HG03354 (cell line): ENCODE measurements around the gene PPP1R13B.
A peak's percentile ranks its signal among the peaks of the same experiment; 100 is the strongest.

Experiments used
- ATAC-seq: cut with Tn5 transposase; IDR thresholded peaks from one replicate; pipeline ENCODE4 v1.9.1; 2021; ENCODE audit warnings: mild to moderate bottlenecking; ENCODE audit not compliant: unreplicated experiment, poor library complexity, severe bottlenecking

The PPP1R13B gene

DNA sequence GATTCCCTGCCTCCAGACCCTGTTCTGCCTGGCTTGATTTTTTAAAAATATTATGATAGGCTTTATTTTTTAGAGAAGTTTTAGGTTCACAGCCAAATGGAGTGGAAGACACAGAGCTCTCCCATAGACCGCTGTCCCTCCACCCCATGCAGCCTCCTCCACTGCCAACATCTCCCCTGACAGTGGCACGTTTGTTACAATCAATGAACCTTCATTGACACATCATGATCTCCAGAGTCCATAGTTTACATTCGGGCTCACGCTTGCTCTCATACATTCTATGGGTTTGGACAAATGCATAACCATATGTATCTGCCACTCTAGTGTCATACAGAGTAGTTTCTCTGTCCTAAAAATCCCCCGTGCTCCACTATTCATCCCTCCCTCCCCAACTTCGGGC, 15.9 kb upstream of the PPP1R13B start:
- ATAC-seq = no peak

- no peak for ATAC-seq
These were observed 15.0 kb upstream of the PPP1R13B start for GRCh38 chr14:103862393-103862782.

DNA sequence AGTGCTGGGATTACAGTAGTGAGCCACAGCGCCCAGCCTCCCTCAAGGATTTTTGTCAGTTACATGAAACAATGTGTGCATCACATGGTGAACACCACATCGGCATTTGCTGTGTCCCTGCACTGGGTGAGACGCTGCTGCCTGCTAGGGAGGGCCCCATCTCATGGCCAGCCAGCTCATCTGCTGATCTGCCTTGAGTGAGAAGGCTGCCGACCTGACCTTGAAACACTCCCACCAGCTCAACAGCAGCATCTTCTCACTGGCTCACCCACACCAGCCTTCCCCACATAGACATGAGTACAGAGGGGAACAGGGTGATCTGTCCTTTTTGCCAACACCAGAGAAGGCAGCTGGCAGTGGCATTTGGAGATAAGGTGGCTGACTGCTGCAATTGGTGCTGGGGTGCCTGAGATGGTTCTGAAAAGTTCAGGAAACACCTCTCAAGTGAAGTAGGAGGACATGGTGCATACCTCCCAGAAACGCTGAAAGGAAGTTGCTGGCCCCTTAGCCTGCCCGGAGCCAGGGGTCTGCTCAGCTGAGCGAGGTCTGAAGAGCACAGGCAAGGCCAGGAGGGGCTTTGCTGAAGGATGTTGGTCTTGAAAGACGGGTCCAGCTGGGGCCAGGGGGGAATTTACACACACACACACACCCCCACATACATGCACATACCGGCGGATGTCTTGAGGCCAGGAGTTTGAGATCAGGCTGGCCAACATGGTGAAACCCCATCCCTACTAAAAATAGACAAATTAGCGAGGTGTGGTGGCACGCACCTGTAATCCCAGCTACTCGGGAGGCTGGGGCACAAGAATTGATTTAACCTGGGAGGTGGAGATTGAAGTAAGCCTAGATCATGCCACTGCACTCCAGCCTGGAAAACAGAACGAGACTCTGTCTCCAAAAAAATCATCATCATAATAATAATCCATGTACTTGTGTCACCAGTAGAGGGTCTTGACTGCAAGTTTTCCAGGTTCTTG, 14.3 kb upstream of the PPP1R13B start:
- ATAC-seq = no peak

DNA sequence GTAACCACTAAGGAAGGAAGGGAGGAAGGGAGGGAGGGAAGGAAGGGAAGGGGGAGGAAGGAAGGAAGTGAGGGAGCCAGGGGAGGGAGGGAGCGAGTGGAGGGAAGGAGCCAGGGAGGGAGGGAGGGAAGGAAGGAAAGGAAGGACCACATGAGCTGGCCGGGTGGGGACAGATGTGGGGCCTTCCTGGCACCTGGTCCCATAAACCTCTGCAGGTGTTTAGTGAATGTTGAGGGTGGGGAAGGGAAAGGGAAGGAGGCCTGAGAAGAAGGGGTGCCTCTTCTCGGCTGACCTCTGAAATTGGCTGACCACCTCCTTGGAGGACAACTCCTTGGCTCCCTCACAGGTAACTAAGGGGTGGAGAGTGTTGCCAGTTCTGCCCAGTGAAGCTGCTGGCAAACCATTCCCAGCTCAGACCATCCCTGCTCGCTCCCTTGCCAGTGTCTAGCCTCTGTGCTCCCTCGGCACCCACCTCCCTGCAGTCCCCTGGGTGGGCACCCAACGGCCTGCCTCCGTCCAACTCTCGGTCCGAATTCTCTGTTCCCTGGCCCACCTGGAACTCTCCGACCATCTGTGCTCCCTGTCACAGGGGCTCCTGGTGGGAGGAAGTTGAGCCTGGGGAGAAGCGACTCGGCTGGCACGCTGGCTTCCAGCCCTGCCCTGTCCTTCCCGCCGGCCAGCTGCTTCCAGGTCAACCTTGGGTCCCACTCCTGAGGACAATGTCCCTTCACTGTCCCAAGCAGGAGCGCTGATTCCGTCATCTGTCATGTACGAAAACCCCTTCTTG, 12.2 kb upstream of the PPP1R13B start:
- no peak for ATAC-seq

DNA sequence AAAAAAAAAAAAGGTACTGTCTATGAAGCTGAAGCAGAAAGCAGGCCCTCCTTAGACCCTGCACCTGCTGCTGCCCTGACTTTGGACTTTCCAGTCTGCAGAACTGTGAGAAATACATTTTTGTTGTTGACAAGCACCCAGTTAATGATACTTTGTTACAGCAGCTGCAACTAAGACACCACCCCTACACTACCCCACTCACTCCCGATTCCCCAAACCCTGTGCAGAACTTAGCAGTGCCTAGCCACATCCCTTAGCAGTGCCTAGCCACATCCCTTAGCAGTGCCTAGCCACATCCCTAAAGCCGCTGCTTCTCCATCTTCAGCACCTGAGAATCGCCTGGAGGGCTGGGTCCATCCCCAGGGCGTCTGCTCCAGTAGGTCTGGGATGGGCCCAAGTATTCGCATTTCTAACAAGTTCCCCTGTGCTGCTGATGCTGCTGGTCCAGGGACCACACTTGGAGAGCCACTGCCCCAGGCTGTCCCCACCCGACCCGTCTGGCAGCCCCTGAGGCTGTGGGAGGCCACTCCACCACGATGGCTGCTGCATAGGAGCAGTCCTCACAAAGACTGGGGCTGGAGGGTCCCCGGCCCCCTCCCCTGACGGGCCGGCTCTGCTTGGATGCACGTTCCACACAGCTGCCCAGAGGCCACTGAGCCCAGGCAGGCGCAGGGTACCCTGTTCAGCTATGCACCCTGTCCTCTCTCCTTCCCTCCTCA, 10.8 kb upstream of the PPP1R13B start:
- ATAC-seq = no peak

GRCh38 chr14:103857256-103857655, 9.9 kb upstream of the PPP1R13B start:
- ATAC-seq = no peak

GRCh38 chr14:103856607-103857006, 9.2 kb upstream of the PPP1R13B start:
- no peak for ATAC-seq

GRCh38 chr14:103856105-103856504, 8.7 kb upstream of the PPP1R13B start:
- ATAC-seq = no peak

- no peak for ATAC-seq
These were observed 8.3 kb upstream of the PPP1R13B start for GRCh38 chr14:103855734-103856095.

DNA sequence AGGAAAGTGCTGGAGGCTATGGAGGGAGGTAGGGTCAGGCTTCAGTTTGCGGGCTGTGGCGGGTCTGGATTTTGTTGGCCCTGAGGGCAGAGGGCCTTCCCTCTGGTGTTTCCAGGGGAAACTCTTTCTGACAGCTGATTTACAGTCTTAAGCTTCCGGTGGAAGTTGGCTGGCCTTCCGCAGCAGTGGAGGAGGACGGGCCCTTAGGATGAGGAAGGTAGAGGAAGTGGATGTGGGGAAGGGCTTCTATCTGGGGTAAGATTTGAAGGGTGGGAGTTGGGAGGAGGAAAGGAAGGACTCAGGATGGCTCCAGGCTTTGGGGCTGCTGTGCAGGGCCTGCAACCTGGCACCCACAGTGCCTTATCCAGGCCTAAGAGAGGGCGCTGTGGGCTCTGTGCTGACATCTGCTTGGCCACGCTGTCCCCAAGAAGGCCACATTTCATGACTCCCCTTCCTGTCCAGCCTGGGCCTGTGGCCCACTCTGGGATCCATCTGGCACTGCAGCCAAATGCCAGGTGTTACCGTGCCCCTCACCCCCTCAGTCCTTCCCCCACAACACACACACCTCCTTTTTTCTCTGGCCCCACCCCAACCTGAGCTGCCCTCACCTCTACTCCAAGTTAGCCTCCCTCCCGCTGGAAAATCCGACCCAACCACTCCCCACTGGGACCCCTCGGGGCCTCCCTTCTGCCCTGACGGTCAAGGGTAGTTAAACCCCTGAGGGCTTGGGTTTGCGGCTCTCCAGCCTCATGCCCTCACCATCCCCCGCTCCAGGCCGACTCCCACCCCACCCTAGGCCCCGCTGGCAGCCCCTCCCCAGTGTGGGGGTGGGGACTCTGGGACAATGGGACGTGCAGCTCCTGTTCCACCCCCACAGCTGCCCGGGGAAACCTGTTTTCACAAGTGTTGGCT, 7.7 kb upstream of the PPP1R13B start:
- no peak for ATAC-seq

- no peak for ATAC-seq
These were observed 6.8 kb upstream of the PPP1R13B start for GRCh38 chr14:103854017-103854808.

DNA sequence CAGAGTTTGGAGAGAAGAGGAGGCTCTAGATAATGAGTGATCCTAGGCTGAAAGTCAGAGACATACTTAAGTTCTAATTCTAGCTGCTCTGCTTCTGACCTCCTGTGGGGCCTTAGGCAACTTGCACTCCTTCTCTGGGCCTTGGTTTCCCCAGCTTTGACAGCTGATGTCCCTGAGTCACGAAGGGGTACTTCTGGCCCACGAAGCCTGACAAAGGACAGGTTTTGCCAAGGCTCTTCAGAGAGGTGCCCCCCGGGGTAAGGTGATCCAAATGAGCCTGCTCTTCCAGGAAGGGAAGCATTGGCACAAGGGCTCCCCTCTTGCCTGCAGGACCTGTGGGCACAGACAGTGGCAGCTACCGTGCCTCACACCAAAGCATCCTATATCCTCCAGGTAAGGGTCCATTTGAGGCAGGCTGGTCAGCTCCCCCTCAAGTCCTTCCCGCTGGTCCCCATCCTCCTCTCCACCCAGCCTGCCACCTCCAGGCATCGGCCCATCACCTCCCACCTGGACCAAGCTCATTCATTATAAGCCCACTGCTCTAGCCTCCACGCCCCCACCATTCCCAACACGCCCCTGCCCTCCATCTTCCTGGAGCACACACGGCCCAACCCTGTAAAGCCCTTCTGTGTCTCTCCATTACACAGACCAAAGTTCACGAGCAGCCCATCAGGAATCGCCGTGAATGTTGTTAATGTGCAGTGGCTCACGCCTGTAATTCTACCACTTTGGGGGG, 1.9 kb upstream of the PPP1R13B start:
- ATAC-seq = no peak

GRCh38 chr14:103848175-103849077, 1.1 kb upstream of the PPP1R13B start:
- no peak for ATAC-seq

GRCh38 chr14:103846543-103847450, 578 bp downstream of the PPP1R13B start:
- ATAC-seq = peak; percentile 57

GRCh38 chr14:103846097-103846496, 1.3 kb downstream of the PPP1R13B start:
- ATAC-seq = no peak

GRCh38 chr14:103845327-103845726, 2.0 kb downstream of the PPP1R13B start:
- no peak for ATAC-seq
